Muscle layer of duodenum (tissue), 2 donors: ENCODE data around the gene DDX17.
A peak's percentile ranks its signal among the peaks of the same experiment; 100 is the strongest.
"Not testable (repeated sequence)": the region's sequence is repeated elsewhere in the genome, so short reads cannot be mapped to it uniquely, and the experiment has no call there.

Source experiments
- H3K27ac ChIP-seq: one replicate; pipeline ENCODE4 v1.7.0; 2013; ENCODE audit warnings: mild to moderate bottlenecking, low read length
- H3K27me3 ChIP-seq: one replicate; pipeline ENCODE4 v1.7.0; 2013; ENCODE audit warnings: low read depth, mild to moderate bottlenecking, control low read depth, low read length
- H3K36me3 ChIP-seq, 2 donors: one replicate each; pipeline ENCODE4 v1.7.0; 2013; ENCODE audit warnings: low read length in 2 of 2, control low read depth in 1 of 2, mild to moderate bottlenecking in 1 of 2; ENCODE audit not compliant: insufficient read depth in 2 of 2, control insufficient read depth in 1 of 2
- H3K4me1 ChIP-seq, 2 donors: one replicate each; pipeline ENCODE4 v1.7.0; 2013; ENCODE audit warnings: low read length in 2 of 2, mild to moderate bottlenecking in 2 of 2, control low read depth in 1 of 2, moderate library complexity in 1 of 2; ENCODE audit not compliant: insufficient read depth in 2 of 2, control insufficient read depth in 1 of 2
- H3K4me3 ChIP-seq, 2 donors: one replicate each; pipeline ENCODE4 v1.7.0; 2013; ENCODE audit warnings: low read length in 2 of 2, low read depth in 1 of 2, mild to moderate bottlenecking in 1 of 2
- H3K9me3 ChIP-seq, 2 donors: one replicate each; pipeline ENCODE4 v1.7.0; 2013; ENCODE audit warnings: low read length in 2 of 2, control low read depth in 1 of 2, mild to moderate bottlenecking in 1 of 2; ENCODE audit not compliant: control insufficient read depth in 1 of 2
- donor health status: healthy.

The DDX17 gene

GRCh38 chr22:38477585-38477984 is 28.5 kb downstream of the DDX17 start:
- Histone ChIP-seq H3K27me3 (no peaks in the 10 kb centered on the region), H3K4me3 (no peak overlapping the region), H3K36me3 (peaks cover 13 to 16% of the 10 kb centered on the region in 2 donors), H3K9me3 (no peaks in the 10 kb centered on the region), H3K4me1 (no peaks in the 10 kb centered on the region), H3K27ac (no peak overlapping the region)

DNA sequence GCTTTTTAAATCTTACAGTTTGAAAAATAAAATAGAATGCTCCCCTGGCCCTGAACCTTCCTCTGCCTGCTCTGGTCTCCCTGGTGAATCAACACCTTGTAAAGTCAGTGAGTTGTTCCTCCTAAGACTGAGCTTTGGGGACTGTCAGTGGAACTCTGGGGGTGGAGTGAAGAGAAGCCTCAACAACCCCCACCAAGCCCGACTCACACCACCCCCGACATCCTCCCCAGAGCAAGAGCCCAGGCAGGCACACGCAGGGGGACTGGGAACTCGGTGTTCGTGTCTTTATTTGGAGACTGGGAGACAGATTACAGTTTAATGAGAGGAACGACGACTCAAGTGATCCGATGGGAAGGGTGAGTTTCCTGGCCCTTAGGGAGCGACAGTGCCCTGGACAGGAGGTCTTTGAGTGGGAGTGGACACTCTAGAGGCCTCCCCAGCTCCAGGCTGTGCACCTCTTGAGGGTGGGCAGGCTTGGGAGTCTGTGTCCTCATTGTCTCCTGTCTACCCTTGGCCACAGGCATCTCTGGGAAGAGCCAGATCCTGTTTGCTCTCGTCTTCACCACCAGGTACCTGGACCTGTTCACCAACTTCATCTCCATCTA is 32.0 kb downstream of the DDX17 start:
- H3K36me3 ChIP-seq: no peaks in the 10 kb centered on the region
- no peaks in the 10 kb centered on the region for H3K27me3 ChIP-seq
- no peak overlapping the region for H3K27ac ChIP-seq
- no peaks in the 10 kb centered on the region for H3K4me1 ChIP-seq
- no peak overlapping the region for H3K4me3 ChIP-seq
- no peaks in the 10 kb centered on the region for H3K9me3 ChIP-seq

GRCh38 chr22:38471237-38471636 is 34.9 kb downstream of the DDX17 start:
- peaks cover 0 to 3% of the 10 kb centered on the region in 2 donors for H3K4me1 ChIP-seq
- H3K9me3 ChIP-seq: no peaks in the 10 kb centered on the region
- H3K27me3 ChIP-seq: no peaks in the 10 kb centered on the region
- no peak overlapping the region for H3K4me3 ChIP-seq
- H3K36me3 ChIP-seq: no peaks in the 10 kb centered on the region
- H3K27ac ChIP-seq: no peak overlapping the region

GRCh38 chr22:38470179-38470578 is 35.9 kb downstream of the DDX17 start:
- not testable (repeated sequence) for H3K4me3 ChIP-seq, H3K9me3 ChIP-seq, H3K27me3 ChIP-seq, H3K36me3 ChIP-seq, H3K27ac ChIP-seq, H3K4me1 ChIP-seq

GRCh38 chr22:38469306-38469781 is 36.8 kb downstream of the DDX17 start:
- no peaks in the 10 kb centered on the region for H3K27me3 ChIP-seq
- peaks cover 0 to 3% of the 10 kb centered on the region in 2 donors for H3K4me1 ChIP-seq
- H3K4me3 ChIP-seq: no peak overlapping the region
- no peak overlapping the region for H3K27ac ChIP-seq
- no peaks in the 10 kb centered on the region for H3K9me3 ChIP-seq
- no peaks in the 10 kb centered on the region for H3K36me3 ChIP-seq

- Histone ChIP-seq H3K27ac (no peak overlapping the region), H3K9me3 (no peaks in the 10 kb centered on the region), H3K4me3 (peak overlapping the region; percentile 60 to 68), H3K4me1 (peaks cover 0 to 3% of the 10 kb centered on the region in 2 donors), H3K27me3 (no peaks in the 10 kb centered on the region), H3K36me3 (no peaks in the 10 kb centered on the region)
Measured at GRCh38 chr22:38468443-38469305, 37.4 kb downstream of the DDX17 start.

DNA sequence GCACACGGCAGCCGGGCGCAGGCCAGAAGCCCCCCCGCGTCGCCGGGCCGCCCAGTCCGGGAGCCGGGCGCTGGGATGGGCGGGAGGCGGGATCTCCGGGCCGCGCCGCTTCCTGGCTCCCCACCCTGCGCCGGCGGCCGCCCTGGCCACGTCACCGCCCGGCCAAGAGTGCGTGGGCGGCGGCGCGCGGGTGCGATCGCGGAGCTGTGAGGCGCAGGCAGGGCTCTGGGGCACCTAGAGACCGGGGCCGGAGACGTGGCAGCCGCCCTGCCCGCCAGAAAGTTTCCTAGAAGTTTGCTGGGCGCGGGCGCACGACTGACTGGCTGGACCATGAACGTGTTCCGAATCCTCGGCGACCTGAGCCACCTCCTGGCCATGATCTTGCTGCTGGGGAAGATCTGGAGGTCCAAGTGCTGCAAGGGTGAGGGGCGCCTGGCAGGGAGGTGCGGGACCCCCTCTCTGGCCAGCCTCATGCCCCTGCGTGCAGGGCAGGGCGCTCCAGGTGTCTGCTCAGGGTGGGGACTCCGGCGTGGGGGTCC is 38.1 kb downstream of the DDX17 start, which contains the start of gene KDELR3:
Gene KDELR3 (plus strand): TSS at position 193 of the 539 bp plus-strand sequence. CDS start 138 bp downstream, at position 331.
- Histone ChIP-seq H3K4me3 (peak within 1 kb of the TSS; percentile 67 to 68), H3K27ac (no peak within 1 kb of the TSS)

GRCh38 chr22:38467438-38467903 is 38.6 kb downstream of the DDX17 start:
- Histone ChIP-seq H3K4me1 (peaks cover 0 to 3% of the 10 kb centered on the region in 2 donors), H3K4me3 (peak overlapping the region; percentile 67 to 68), H3K9me3 (no peaks in the 10 kb centered on the region), H3K36me3 (no peaks in the 10 kb centered on the region), H3K27ac (no peak overlapping the region), H3K27me3 (no peaks in the 10 kb centered on the region)

More for the DNA sequence above, 38.1 kb downstream of the DDX17 start, which contains the start of gene KDELR3:
- peaks cover 0 to 3% of the 10 kb centered on the region in 2 donors for H3K4me1 ChIP-seq
- H3K9me3 ChIP-seq: no peaks in the 10 kb centered on the region
- no peaks in the 10 kb centered on the region for H3K27me3 ChIP-seq
- no peaks in the 10 kb centered on the region for H3K36me3 ChIP-seq

DNA sequence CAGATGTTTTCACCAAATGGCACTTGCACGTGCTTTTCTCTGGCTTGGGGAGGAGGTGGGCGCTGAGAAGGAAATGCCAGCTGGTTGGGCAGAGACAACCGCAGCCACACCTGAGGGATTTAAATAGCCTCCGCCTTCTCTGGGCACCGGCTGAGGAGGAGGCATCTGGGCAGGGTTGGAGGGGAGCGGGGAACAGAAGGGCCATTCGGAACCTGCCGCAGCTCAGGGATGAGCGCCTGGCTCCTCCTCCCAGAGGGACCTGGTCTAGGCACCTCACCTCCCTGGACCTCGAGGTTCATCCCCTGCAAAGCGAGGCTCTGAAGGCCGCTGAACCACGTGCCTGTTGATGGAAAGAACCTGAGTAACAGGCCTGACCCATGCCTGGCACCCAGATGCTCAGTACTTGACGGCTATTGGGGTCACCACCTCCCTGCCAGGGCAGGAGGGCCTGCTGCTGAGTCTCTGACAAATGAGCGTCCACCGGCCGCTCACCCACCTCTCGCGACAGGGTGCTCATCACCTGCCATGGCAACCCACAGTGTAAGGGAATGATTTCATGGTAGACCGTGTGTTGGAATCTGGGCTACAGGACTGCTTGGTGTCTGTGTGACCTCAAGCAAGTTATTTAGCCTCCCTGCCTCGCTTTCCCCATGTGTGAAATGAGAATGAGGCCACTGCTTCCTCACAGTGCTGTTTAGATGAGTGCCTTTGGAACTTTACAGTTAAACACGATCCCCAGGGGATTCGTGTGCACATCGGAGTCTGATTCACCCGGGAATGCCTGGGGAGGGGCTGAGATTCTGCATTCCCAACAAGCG is 40.2 kb downstream of the DDX17 start:
- Histone ChIP-seq H3K27me3 (peaks cover under 1% of the 10 kb centered on the region), H3K4me1 (peaks cover 0 to 14% of the 10 kb centered on the region in 2 donors), H3K36me3 (no peaks in the 10 kb centered on the region), H3K27ac (no peak overlapping the region), H3K9me3 (no peaks in the 10 kb centered on the region), H3K4me3 (no peak overlapping the region)

DNA sequence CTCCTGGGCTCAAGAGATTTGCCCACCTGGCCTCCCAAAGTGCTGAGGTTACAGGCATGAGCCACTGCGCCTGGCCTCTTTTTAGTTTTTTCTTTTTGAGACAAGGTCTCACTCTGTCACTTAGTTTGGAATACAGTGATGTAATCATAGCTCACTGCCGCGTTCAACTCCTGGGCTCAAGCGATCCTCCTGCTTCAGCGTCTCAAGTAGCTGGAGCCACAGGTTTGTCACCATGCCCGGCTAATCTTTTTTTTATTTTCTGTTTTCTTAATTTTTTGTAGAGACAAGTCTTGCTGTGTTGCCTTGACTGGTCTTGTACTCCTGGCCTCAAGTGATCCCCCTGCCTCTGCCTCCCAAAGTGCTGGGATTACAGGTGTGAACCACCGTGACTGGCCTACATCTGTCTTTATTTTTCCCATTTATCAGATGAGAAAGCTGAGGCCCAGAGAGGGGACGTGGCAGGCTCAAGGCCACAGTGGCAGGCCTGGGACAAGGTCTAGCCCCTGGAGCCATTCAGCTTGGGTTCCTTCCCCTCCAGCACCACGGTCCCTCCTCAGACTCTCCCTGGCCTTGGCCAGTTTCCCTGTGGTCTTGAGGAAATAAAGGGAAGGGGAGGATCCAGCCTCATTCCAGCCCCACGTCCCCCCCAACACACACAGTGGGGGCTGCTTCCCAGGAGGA is 41.0 kb downstream of the DDX17 start:
- peaks cover 0 to 14% of the 10 kb centered on the region in 2 donors for H3K4me1 ChIP-seq
- no peak overlapping the region for H3K4me3 ChIP-seq
- H3K9me3 ChIP-seq: no peaks in the 10 kb centered on the region
- peaks cover 6% of the 10 kb centered on the region for H3K27me3 ChIP-seq
- H3K27ac ChIP-seq: no peak overlapping the region
- H3K36me3 ChIP-seq: no peaks in the 10 kb centered on the region
